Loucy (cell line): Measurements from ENCODE around the gene CTIF.

Experiments used
- CTCF ChIP-seq: fragments of 200-600 bp; sonication (generic); conservative IDR thresholded peaks from 2 replicates; pipeline ENCODE4 v1.5.1; 2014; ENCODE audit warnings: mild to moderate bottlenecking, antibody characterized with exemption, low read length
- EZH2phosphoT487 ChIP-seq: fragments of 200-600 bp; IDR thresholded peaks from 2 replicates; pipeline ENCODE4 v1.6.1; 2018; ENCODE audit warnings: antibody characterized with exemption, mild to moderate bottlenecking, moderate library complexity, borderline replicate concordance

DNA sequence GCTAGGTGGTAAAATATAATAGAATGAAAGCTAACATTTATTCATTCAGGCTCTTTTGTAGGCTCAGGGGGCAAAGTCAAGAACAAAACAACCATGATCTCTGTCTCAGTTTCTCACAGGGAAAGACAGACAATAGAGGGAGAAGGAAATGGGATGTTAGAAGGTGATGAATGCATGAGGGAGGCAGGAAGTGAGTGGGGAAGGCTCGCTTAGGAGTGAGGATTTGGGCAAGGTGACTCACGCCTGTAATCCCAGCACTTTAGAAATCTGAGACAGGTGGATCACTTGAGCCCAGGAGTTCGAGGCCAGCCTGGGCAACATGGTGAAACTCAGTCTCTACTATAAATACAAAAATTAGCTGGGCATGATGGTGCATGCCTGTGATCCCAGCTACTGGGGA, 88.4 kb downstream of the CTIF start:
- TF ChIP-seq CTCF (no peak), EZH2phosphoT487 (no peak)
